HG02571 (cell line): Measurements from ENCODE around the gene DUSP1.

Experiments used
- ATAC-seq: cut with Tn5 transposase; IDR thresholded peaks from one replicate; pipeline ENCODE4 v1.9.1; 2021; ENCODE audit warnings: mild to moderate bottlenecking, moderate library complexity; ENCODE audit not compliant: unreplicated experiment

DUSP1 gene

DNA sequence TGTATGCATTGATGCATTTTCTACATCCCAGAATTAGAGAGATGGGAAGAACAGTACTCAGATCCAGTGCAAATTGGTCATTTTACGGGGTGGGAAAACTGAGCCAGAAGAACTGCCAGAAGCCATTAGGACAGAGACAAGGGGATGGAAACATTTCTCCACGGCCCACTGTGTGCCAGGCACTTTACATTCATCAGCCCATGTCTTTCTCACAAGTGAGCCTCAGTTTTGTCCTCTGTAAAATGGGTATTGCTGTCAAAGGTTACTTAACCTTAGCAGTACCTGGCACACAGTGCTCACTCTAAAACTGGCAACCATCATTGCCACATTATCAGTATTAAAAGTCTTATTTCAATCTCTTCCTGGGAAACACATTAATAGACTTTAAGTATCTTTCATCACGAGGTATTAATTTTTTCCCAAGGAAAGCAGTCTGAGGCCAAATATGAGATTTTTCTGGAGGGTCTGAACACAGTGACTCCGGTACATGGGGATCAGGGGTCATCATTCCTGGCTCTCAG is 5.2 kb downstream of the DUSP1 start:
- ATAC-seq: no peak

DNA sequence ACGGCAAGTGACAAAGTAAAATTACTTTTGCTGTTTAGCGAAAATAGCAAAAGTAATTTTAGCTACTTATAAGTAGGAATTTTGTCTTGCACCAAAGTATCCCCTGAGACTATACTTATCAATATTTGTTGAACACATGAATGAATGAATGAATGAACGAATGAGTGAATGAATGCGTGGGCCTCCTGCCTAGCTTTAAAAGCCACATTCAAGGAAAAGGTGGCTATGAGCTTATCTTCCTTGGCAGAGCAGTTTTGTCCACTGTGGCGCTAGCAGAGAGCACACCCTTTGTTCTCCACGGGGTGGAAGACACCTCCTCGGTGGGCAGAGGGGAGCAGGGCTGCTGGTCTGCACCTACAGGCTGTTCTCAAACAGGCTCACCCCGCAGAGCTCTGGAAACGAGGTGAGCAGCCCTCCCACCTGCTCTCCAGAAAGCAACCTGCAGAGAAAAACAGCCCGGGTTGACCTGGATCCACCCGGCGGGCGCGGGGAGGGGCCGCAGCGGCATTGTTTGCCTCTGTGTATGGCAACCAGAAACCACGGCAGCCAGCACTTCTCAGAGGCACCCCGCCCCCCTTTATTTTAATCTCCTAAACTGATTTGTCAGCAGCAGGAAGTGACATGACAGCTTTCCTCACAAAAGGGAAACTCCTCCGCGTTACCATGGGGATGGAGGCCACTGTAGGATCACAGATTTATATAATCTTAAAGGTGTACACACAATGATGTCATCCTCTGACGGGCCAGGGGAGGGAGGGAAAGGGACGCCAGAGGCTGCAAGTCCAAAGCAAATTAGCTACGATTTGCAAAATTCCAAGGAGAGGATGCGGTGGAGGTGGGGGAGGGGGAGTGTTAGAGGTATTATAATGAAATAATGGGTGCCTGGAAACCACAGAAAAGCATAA is 5.9 kb downstream of the DUSP1 start:
- peak; percentile 80 for ATAC-seq

DNA sequence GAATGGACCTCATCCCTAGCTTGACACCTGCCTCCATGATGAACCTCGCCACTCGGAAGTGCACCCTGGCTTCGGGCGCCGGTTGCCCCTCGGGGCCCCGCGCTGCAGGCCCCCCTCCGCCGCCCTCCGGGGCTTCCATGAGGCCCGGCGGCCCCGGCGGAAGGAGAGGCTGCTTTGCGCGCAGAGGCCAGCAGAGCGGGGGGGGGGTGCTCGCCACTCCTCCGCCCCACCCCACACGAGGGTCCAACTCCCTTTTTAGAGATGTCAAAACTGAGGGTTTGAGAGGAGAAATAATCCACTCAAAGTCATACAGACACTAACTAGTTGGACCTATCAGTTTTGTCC is 7.9 kb downstream of the DUSP1 start:
- no peak for ATAC-seq

DNA sequence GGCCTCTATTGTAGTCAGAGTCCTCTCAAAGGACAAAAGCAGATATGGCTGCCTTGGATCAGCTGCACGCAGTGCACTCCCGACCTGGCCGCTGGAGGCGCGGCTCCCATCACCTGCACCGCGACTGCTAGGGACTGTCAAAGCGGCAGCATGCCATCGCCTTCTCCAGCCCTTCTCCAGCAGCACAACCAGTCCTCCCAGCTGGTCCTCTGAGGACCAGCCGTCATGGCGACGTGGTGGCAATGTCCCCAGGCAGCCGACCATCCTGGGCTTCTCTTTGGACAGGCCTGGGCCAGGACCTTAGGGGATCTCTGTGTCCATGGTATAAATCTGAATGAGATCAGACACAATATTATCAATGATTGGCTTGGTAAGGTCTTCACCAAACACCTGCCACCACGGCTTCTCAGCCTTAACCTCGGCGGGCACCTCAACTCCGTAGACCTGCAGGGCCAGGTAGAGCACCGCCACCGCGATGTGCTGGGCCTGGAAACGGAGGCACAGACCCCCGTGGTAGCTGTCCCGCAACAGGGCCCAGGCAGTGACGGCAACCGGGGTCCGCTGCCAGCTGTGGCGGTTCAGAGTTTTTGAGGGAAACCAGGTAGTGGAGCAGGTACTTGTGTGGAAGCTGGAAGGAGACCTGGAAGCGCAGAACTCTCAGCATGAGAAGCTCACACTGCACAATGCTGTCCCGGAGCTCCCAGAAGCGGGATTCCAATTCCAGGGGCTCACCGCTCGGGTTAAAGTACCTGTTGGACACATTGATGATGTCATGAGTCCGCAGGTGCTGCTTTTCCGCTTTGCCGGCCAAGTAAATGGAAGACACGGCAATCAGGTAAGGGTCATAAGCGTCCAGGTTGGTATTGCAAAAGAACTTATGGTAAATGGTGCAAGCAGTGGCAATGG is 8.5 kb downstream of the DUSP1 start:
- no peak for ATAC-seq

DNA sequence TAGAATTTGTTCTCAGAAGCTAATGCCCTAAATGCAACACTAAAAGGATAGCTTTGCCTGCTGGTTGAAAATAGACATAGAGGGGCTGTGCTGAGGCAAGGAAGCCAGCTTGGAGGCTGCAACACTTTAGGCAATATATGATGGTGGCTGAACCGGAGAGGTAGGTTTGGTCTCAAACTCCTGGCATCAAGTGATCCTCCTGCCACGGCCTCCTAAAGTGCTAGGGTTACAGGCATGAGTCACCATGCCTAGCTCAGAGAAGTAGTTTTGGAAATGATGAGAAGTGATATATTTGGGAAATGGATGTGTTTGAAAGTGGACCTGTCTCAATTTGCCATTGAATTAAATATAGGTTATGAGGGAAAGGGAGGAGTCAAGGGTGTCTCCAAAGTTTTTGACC is 10.0 kb downstream of the DUSP1 start:
- ATAC-seq: no peak

DNA sequence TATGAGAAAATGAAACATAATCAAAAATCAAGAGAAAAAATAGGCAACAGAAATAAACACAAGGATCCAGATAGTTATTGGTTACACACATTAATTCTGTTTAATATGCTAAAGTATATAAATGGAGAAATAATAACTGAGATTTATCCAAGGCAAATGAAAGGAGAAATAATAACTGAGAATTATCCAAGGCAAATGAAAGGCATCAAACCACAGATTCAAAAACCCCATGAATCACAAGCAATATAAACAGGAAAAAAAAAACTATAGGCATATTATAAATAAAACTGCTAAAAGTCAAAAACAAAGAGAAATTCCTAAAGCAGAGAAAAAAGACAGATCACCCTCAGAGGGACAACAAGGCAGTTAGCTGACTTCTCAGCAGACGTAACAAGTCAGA is 10.9 kb downstream of the DUSP1 start:
- ATAC-seq: no peak

DNA sequence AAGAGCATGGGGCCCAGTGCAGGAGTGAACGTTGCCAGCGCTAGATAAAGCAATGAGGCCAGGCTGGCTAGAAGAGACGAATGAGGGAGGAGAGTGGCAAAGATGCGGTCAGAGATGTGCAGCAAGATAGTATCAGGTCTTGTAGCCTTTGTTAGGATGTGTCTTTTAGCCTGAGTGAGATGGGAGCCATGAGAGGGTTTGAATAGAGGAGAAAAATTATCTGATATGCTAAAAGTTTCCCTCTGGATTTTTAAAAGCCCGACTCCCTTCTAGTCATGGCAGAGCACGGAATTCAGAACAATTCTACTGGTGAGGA is 12.2 kb downstream of the DUSP1 start:
- no peak for ATAC-seq

DNA sequence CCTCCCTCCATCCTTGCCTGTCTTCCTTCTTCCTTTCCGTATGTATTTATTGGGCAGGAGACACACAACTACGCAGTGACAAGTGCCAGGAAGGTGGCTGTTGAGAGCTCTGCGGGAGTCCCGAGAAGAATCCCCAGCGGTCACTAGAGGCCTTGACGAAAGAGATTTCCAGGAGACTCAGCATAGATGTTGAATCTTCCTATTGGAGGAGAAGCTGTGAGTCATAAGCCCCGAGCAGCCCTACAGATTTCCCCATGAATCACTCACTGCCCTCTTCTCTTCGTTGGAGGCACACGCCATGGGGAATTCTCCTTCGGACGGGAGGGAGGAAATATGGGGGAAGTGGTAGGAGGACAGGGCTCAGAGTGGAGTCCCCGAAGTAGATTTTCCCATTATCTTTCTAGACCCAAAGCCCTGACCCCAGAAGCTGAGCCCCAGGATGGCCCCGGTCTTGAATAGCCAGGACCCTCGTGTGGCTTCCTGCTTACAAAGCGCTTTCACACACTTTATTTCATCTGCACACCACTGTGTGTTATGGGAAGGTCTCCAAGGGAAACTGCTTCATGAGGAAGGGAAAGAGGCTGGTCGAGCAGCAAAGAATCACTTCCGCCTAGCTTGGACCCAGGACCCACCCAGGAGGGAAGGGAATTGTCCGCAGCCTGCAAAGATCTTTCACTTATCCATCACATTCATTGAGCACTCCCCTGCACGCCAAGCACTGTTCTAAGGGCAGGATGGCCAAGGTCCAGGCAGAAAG is 12.7 kb downstream of the DUSP1 start:
- no peak for ATAC-seq

DNA sequence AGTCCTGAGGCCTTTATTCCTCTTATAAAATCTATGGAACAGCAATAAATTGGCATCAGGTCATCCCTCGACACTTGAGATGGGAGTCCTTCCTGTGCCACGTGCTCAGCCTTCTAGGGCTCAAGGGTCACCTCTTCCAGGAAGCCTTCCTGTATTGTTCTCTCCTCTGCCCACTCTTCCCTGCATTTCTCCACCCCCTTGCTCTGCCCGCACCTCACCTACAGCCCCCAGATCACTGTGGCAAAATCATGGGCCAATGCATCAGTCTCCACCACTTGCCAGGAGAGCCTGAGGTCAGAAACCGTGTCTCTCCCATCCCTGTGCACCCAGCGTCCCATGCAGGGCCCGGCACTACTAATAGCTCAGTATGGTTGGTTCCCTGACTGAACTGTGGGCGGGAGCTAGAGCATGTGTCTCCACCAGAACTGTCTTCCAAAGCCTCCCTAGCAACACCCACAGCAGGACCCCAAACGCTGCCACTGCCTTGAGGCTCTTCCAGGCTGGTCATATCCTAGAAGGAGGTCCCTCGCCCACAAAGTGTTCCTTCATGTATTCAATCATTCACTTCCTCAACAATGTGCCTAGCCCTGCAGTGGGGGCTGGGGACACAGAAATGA is 13.5 kb downstream of the DUSP1 start:
- no peak for ATAC-seq

DNA sequence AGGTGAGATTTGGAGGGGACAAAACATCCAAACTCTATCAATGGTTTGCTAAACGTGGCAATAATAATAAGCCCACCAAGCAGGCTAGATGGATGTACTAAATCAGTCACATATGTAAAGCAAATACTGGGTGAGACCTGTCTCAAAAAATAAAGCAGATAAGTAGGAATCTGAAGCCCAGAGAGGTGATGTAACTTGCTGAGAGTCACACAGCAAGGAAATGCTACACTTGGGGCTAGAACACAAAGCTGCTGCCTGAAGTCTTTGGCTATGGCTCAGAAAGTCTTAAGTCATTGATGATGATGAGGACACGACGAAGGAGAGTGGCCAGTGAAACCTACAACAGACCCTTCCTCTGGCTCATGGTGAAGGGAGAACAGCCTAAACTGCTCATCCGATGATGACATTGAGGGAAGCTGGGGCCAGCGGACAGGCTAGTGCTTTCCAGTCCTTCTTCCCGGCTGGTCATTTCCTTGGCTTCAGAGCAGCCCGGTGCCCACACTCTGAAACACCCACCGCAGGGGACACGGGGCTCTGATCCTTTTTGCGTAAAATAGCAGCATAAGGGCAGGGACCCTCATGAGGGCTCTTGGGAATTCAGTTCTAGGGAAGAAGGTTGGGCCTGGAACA is 14.1 kb downstream of the DUSP1 start:
- ATAC-seq: no peak

DNA sequence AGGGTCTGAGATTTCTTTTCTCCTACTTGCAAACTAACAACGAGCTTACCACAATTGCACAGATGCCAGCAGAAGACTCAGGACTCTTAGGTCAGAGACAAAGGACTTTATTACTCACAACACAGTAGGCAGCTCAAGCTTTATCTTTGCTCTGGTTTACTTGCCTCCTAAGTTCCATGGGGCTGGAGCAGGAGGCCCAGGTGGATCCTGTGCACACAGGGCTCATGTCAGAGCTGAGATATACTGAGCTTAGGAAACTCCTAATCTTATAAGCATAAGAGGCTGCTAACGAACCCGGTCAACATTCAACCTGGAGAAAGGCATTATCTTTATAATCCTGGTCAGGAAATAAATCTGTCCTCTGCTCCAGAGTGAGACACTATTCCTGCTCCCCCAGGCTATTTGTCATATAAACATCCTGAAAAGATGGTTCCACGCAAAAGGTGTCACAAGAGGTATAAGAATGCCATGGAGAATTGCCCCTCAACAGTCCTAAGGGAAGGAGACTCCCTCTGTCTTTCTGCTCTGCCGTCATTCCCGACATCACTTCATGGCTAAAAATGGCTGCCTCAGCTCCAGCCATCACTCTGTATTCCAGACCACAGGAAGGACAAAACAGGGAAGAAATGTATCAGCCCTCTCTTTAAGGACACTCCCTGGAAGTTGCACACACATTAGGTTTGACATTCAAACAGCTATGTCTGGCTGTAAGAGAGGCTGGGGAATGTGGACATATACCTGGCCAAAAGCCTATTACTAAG is 16.2 kb downstream of the DUSP1 start:
- ATAC-seq: no peak

DNA sequence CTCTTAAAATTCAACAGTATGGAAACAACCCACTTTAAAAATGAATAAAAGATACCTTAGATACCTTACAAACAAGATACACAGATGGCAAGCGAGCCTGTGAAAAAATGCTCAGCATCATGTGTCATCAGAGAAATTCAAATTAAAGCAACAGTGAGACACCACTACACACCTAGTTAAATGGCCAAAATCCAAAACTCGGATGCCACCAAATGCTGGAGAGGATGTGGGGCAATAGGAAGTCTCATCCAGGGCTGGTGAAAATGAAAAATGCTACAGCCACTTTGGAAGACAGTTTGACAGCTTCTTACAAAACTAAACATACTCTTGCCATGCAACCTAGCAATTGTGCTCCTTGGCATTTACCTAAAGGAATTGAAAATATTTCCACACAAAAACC is 17.9 kb downstream of the DUSP1 start:
- ATAC-seq: no peak

DNA sequence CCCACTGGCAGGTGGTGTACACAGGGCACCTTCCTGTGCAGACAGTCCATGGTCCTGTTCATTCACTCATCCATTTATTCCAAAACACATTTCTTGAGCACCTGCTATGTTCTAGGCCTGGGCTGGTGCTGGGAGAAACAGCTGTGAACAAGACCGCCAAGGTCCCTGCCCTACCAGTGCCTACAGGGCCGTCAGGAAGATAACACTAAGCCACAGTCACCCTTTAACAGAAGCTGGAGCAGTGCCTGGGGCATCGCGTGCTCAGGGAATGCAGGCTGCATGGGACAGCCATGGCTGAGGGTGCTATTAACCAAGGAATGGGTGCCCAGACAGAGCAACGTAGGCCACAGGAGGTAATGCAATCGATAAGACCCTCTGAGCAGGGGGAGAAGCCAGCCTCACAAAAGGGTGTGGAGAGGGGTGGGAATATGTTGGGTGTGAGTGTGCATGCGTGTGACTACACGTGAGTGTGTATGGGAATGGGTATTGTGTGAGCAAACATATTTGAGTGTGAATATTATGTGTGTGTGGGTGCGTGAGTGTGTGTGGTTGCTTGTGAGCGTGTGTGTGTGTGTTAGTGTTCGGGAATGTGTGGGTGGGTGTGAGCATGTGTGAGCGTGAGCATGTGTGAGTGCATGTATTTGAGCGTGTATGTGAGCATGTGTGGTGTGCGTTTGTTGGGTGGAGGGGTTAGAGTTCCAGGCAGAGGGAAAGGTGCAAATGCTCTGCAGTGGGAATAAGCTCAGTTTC is 19.1 kb downstream of the DUSP1 start:
- no peak for ATAC-seq

DNA sequence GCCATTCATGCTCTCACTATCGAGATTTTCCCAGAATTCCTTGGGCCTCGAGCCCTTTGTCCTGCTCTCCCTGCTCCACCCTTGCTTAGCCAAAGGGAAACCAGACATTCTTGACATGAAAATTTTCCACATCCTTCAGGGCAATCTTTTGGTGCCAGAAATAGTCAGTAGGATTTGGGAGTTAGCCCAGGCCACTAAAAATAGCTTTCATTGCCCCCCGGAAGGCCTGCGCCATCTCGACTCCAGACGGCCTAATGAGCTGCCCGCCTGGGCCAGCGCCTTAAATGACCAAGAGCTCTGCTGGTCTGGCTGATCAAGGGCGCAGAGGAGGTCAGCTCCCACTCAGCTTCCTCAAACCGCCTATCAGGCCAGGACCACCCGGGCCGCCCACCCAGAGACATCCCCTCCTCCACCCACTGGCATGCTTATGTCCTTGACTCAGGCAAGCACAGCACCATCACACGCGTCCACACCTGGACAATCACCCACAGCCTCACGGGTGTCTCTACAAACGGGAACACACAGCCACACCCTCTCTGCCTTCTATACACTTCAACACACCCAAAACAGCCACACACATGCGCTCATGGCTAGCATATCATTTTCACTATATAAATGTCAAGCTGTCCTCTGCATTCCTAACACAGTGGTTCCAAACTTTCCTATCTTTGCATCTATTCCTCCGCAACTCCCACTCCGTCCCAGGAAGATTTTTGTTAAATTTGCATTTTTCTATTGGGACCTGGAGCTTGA is 20.9 kb downstream of the DUSP1 start:
- ATAC-seq: no peak

DNA sequence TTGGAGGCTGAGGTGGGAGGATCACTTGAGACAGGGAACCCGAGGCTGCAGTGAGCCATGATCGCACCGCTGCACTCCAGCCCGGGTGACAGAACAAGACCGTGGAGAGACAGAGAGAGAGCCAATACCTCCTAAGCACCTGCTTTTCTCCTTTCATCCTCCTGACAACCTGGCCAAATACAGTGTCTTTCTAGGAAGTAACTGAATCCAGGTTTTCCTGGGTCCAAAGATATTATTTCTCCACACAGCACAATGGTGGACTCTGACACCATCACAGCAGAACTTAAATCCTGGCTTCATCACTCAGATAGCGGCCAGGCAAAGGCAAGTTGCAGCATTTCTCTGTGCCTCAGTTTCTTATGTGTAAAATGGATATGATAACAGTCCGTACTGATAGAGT is 21.9 kb downstream of the DUSP1 start:
- ATAC-seq: no peak

DNA sequence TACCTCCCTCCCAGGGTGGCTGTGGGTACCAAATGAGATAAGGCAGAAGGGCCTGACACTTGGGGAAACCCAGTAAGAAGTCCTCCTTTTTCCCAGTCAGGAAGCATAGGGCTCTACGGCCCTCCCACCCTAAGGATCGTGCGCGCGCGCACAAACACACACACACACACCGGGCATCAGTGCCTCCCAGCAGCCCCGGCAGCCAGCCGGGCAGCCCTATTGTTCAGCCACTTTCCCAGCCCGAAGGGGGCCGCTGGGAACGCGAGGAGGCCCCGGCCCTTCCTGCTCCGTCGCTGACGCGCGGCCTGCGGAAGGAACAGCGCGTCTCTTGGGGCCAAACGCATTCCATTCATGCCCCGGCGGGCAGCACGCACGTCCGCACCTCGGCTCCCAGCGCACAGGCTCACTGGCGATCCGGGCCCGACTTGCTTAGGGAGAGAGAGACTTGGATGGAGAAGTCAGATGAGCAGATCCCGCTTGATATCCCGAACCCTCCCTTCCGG is 22.6 kb downstream of the DUSP1 start:
- no peak for ATAC-seq

DNA sequence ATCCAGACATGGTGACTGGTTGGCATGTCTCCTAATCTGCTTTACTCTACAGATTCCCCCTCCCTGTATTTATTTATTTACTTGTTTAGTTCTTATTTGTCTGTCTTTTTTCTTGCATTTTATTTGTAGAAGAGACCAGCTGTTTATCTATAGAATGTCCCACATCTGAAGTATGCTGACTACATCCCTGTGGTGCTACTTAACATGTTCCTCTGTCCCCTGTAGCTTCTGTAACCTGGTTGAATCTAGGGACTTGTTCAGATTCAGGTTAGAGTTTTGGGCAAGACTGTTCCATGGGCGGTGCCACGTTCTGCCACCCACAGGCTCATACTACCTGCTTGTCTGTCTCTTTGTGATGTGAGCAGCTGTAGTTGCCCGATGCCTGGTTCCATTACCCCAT is 23.5 kb downstream of the DUSP1 start:
- no peak for ATAC-seq

DNA sequence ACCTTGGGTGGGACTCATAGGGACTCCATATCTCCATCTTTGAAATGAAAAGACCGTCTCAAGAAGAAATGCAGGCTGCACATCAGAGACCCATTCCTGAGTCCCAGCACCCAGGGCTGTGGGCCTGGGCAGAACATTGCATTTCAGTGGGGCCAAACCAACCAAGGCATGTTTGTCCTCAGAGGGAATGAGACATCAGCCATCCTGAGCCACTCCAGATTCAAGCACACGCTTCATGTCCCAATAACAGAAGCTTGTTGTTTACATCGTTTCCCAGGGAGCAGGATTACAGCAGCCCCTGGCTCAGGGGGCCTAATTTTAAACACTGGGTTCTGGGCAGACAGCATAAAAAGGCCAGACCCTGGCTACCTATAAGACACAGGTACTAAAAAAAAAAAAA is 24.3 kb downstream of the DUSP1 start:
- no peak for ATAC-seq
